ENCODE data around the gene MOB3B.
A peak's percentile ranks its signal among the peaks of the same experiment; 100 is the strongest.
"Not testable (repeated sequence)": the region's sequence is repeated elsewhere in the genome, so short reads cannot be mapped to it uniquely, and the experiment has no call there.

The MOB3B gene

DNA sequence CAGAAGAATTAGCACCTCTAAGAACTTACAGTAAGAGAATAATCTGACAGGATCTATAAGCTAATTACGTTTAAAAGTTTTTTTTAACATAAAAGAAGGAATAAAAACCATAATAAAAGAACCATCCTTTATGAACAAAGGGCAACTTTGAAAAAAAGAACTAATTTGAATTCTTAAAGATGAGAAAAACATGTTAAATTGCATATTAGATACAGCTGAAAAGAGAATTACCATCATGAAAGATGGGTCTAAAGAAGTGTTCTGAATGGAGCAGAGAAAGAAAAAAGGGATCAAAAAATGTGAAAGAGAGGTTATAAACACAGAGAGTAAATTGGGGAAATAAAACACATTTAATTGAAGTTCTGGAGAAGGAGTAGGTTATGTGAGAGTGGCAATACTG, 51.3 kb downstream of the MOB3B start:
- no peak for DNase-seq

GRCh38 chr9:27476870-27477515, 52.6 kb downstream of the MOB3B start:
- no peak for DNase-seq

GRCh38 chr9:27475057-27475595, 54.5 kb downstream of the MOB3B start:
- DNase-seq, result no peak

- DNase-seq, result no peak
These were observed 55.3 kb downstream of the MOB3B start for GRCh38 chr9:27474305-27474704.

- peak; percentile 31 for DNase-seq
These were observed 56.5 kb downstream of the MOB3B start for GRCh38 chr9:27473111-27473529.

DNA sequence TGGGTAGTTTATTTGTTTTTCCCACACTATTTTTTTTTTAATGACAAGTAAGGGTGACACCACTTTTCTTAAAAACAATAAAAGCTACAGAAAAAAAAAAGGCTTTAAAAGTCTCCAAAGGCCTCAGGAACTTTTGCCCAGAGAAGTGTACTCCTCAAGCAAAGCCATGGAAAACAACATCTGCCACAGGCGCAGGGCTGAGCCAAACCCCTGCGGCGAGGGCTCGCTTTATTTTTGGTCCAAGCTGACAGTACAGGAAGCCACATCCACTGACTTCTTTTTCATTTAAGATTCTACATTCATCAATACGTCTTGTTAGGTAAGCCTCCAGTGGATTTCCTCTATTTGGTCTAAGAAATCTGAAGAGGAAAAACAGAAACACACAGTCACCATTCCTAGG, 57.4 kb downstream of the MOB3B start:
- no peak for DNase-seq

DNA sequence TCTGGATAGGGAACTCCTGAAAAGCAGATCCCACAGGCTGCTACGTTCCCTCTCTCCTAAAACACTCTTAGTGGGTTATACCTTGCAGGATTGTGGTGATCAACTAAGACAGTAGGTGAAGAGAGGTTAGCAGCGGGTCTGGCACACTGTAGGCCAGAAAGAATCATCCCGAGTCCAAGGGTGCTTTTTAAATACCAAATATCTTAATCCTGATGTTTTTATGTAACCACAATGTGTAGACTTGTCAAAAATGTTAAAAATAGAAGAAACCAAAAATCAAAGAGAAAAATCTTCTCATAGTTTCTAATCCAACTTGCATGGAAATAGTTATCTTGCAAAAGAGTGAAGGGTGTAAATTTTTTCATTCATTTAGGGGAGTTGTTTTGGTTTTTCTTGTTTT, 57.8 kb downstream of the MOB3B start:
- DNase-seq, result no peak

GRCh38 chr9:27471366-27471765, 58.2 kb downstream of the MOB3B start:
- DNase-seq, result no peak

GRCh38 chr9:27470291-27470856, 59.2 kb downstream of the MOB3B start:
- DNase-seq, result no peak

DNA sequence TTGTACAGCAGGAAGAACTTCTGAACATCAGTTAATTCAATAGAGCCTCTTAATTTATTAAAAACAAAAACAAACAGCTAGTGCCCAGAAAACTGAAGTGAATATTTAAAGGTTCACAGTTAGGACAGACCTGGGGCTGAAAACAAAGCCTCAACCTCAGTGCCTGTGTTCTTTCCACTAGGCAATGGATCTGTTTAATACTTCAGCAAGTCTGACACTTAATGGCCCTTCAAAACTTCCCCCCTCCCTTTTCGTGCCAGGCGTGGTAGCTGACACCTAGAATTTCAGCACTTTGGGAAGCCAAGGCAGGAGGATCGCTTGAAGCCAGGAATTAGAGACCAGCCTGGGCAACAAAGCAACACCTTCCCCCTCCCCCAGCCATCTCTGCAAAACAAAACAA, 60.1 kb downstream of the MOB3B start:
- no peak for DNase-seq

- no peak for DNase-seq
These were observed 61.0 kb downstream of the MOB3B start for GRCh38 chr9:27468462-27469110.

GRCh38 chr9:27468000-27468399, 61.6 kb downstream of the MOB3B start:
- no peak for DNase-seq

DNA sequence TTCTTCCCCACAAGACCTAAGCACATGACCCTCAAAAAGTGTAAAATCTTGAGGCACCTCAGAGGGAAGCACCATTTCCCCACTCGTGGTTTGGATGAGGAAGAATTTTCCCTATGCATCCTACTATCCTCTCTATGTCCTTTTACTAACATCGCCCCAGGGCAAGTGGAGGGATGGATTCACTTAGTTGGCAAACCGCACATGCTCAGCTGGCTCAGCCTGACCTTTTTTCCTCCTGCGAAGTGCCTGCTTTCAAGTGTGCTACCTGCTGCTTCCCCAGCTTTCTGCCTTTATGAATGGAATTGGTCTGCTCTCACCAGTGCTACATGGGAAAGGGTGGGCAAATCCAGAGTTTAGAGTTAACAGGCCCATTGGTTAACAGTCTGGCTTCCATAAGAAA, 62.1 kb downstream of the MOB3B start:
- DNase-seq, result no peak

DNA sequence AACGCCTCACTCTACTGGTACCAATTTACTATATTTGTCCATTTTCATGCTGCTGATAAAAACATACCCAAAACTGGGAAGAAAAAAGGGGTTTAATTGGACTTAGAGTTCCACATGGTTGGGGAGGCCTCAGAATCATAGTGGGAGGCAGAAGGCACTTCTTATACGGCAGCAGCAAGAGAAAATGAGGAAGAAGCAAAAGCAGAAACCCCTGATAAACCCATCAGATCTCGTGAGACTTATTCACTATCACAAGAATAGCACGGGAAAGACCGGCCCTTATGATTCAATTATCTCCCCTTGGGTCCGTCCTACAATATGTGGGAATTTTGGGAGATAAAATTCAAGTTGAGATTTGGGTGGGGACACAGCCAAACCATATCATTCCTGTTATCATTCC, 63.1 kb downstream of the MOB3B start:
- DNase-seq, result not testable (repeated sequence)

DNA sequence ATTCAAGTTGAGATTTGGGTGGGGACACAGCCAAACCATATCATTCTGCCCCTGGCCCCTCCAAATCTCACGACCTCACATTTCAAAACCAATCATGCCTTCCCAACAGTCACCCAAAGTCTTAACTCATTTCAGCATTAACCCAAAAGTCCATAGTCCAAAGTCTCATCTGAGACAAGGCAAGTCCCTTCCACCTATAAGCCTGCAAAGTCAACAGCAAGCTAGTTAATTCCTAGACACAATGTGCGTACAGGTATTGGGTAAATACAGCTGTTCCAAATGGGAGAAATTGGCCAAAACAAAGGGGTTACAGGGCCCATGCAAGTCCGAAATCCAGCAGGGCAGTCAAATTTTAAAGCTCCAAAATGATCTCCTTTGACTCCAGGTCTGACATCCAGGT, 64.7 kb downstream of the MOB3B start:
- not testable (repeated sequence) for DNase-seq

DNA sequence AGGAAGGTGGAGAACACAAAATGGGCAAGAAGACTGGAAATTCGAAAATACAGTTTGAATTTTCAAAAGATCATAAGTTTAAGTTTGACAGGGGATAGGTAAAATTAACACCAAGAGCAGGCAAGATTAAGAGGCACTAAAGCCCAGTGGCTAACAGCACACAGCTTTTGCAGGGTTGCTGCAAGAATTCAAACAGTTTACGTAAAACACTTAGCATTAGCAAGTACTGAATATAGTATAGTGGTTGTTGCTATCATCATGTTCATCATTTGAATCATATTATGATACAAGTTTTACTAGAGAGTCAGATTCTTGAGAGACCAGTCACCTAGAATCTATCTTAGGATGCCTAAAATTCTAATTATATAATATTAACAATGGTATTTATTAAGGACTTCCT, 66.8 kb downstream of the MOB3B start:
- DNase-seq, result no peak

GRCh38 chr9:27462434-27462833, 67.2 kb downstream of the MOB3B start:
- no peak for DNase-seq

DNA sequence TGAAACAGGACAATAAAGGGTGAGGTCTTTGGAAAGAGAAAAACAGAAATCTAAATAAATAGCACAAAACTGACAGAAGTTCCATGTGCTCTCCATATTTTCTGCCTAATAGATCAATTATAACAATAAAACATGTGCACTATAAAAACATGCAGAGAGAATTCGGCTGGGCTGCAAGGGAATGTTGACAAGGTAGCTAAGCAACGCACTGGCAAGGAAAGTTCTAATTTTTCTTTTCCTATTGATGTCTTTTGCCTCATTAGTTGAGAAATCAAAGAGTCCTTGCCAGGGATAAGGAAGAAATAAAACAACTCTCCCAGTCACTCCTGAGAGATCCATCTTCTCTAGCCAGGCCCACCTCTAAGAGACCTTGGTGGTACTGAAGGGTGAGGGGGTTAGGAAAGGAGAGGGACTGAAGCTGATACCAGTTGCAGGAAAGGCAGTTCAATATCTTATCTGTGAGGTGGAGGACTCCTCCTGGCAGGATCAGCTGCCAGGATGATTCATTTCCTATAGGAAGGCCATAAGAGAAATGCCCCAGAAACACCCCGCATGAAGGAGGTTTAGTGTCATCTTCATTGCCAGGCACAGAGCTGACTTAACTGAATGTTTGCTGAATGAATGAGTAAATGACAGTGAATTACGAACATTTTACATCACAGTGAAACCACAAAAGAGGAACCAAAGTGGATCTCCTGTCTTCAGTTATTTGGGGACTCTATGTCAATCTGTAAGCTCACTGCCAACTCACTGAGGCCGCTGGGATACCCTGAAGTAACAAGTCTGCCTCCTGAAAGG, 69.2 kb downstream of the MOB3B start:
- no peak for DNase-seq

- DNase-seq, result no peak
These were observed 72.2 kb downstream of the MOB3B start for GRCh38 chr9:27457445-27457844.

DNA sequence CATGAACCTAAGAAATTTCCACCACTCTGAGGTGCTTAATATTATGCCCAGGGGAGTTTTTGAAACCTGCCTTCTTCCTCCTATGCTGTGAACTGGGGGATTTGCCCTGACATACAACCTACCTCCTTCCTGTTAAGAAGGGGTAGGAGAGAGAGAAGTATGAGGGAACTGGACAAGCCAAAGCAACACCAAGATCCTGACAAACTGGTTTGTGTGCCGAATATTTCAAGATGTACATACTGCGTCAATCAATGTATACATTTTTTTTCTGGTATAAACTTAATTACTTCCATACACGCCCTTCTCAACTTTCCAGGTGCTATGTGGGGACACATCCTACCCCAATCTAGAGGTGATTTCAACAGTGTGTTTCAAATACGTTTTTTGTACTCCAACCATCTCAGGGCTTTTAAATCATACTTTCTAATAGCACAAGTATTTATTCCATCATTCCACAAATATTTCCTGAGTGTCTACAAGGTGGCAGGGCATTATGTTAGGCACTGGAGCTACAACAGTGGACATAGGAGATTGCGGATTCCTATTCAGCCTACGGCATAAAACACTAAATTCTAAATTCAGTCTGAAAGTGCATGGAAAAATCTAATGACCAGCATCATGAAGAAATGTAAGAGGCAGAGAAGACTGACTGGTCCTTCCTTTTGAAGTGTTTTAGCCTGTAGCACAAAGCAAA, 75.6 kb downstream of the MOB3B start:
- DNase-seq, result no peak

DNA sequence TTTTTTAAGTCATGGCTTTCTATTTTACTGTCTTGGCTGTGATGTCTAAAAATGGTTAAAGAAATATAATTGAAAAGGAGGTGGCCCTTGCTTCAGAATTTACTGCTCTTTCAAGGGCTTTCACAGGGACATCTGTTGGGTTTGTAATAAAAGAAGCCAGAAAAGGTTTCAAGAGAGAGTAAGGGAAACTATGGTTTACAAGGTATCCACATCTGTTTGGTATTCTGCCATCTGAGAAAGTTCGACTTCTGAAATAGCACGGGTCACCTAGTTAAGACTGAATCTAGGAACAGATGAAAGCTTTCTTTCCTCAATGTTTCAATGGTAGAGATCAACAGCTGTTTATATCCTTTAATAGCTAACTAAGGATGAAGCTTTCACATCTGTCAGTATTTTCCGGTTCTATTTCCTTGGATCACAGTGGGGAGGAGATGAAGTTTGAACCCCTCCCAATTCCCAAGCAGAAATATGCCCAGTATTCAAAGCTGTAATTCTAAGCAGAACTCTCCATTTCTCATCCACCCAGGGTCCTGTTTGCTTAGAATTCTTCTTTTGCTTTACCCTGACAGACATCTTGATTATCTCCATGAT, 78.3 kb downstream of the MOB3B start:
- no peak for DNase-seq

DNA sequence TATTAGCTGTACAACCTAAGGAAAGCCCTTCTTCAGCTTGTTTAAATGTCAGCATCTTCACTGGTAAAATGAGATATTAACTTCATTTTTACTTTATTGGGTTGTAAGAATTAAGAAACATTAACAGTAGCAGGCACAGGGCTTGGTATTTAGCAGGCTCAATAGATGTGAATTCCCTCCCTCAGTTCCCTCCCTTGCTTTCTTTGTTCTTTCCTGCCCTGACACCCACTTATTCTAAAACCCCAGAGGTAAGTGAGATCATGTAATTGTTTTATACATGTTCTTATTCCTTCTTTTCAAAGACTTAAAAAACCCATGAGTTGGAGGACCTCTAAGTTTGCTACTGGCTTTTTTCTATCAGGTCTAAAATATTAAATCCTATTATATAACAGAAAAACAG, 78.9 kb downstream of the MOB3B start:
- no peak for DNase-seq
